Activated CD8-positive, alpha-beta memory T cell treated with anti-CD3 and anti-CD28 coated beads for 1 hour (primary cell): ENCODE results near the gene CRYBA2.

Experiments used
- DNase-seq, 2 donors: peaks; one replicate each; pipeline ENCODE4 v3.0.0-alpha.2; 2020; ENCODE audit warnings: low read depth in 1 of 2; ENCODE audit errors: extremely low read depth in 1 of 2

Gene CRYBA2

DNA sequence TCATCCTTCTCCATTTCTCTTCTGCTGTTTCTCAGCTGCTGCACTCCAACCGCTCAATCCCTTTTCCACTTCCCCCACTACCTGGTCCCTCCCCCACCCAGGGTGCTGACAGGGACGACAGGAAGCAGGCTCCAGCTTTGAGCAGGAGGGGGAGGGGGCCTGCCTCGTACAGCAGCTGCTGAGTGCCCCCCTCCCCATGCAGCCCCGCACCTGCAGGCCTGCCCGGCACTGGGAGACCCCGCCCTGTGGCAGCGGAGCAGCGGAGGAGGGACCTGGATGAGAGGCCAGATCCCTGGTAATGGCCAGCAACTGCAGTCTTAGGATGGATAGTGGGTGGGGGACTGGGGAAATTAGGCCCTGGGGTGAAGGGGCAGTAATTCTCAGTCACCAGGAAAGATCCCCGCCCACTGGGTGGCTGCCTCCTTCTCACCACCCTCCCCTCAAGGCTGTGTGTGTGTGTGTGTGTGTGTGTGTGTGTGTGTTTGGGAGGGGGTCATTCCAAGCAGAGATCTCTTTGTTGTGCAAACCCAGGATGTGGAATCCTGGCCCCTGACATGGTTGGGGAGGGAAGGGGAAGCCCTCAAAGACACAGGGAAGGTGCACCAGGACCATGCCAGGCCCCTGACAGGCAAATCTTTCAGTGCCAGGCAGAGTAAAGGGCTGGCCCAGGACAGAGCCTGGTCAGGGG, 6.8 kb upstream of the CRYBA2 start:
- no peak for DNase-seq

DNA sequence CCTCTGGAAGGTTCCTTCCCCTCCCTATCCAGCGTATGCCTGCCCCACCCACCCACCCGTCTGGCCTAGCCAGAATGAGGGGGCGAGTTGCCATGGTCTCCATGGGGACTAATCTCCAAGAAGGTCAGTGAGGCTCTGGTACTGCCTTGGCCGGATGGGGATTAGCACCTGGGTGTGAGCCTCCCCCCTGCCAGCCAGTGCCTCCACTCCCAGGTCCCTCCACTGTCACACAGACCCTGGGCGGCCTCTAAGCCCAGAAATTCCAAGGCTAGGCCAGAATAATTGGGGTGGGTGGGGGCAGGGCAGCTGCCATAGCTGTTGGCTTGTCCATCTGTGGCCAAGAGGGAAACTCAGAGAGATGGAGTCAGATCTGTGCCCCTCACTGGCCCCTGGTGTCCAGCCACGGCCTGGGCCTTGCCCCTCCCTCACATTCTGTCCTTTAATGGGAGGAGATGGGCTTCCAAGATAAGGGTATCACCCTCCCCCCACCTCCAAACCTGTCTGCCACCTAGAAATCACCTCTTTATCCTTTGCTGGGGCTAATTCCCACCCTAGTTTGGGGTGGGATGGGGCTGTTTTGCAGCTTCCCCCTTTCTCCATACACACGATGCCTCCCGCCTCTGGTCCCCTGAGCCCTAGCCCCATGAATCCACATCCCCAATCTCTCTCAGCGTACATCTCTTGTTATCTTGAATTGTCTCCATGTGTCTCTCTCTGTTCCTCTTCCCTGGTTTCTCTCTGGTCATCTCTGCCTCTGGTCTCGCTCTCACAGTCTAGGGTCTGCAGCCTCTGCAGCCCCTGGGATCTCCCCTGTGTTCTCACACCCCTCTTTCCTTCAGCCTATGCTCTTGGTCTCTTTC, 6.0 kb upstream of the CRYBA2 start:
- no peak for DNase-seq

GRCh38 chr2:218998414-218999002, 5.3 kb upstream of the CRYBA2 start:
- DNase-seq: no peak

- no peak for DNase-seq
Observed at GRCh38 chr2:218997731-218998130, 4.5 kb upstream of the CRYBA2 start.

GRCh38 chr2:218996937-218997336, 3.7 kb upstream of the CRYBA2 start:
- no peak for DNase-seq

DNA sequence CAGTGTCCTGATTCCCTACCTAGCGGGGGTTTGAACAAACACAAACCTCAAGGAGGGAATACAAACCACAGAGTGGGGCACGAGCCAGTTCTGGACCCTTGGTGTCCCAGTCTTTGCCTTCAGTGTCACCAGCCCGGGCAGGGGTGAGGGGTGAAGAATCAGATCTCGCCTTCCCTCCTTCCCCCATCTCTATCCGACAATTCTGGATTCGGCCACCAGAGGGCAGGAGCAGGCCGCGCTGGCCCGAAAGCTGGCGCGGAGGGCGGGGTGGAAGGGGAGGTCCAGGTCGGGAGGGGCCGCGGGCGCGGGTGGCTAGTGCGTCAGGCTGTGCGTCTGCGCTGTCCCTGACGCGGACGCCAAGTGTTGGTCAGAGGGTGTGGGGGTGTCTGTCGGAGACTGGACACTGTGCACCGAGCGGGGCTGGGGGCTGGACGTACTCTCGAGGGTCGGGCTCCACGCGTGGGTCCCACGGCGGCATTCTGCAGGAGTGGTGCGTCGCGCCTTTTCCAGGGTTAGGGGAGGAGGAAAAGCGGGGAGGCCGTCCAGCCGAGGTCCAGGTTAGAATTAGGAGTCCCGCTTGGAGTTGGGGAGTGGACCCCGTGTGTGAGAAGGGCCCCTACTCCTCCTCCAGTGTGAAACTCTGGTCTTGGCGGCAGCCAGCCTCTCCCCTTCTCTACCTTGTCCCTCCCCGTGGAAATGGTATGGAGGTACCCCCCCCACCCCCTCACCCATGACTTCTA, 2.9 kb upstream of the CRYBA2 start:
- peak; percentile 34 to 62 for DNase-seq

GRCh38 chr2:218995561-218995960, 2.3 kb upstream of the CRYBA2 start:
- DNase-seq: no peak

DNA sequence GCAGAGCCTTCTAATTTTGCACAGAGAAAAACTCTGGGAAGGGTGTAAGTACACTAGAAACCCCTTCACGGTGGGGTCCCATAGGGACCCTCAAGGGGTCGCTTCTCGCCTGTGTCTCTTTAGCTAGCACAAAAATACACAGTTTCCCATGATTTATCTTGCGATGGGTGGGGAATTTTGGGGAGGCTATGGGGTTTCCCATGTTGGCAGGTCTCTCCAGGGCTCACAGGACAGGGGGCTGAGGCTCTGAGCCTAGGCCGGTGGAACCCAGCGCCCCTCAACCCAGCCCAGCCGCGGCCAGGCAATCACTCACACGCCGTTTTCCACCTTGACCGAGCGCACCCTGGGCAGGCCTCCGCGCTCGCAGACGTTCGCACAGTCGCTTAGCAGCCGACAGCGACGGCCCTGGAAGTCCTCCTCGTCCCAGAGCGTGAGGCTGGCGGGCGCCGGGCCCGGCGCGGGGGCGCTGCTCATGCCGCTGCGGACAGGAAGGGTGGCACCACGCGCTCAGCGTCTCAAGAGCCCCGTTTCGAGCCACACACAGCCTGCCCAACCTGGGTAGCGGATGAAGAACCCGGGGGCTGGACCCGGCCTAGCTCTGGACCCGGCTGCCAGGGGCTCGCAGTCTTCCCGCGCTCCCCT, 398 bp downstream of the CRYBA2 start:
- DNase-seq: no peak

DNA sequence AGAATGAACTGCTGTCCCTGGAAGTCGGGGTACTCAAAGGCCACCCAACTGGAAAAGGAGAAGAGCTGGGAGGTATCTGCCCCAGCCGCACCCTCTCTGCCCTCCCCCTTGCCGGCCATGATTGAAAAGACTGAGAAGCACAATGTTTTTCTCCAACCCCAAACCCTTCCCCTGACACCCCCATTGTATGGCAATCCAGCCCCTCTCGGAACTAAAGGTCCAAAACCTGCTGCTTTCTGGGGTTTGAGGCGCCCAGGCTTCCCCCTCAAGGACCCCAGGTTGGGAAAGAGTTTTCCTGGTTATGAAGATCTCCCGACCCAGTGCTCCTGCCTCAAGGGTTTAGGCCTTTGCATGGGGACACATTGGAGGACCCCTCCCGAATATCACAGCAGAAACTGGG, 1.0 kb downstream of the CRYBA2 start:
- DNase-seq: no peak

- no peak for DNase-seq
Observed at GRCh38 chr2:218991674-218992168, 1.5 kb downstream of the CRYBA2 start.

GRCh38 chr2:218990612-218991011, 2.6 kb downstream of the CRYBA2 start:
- no peak for DNase-seq

GRCh38 chr2:218990052-218990451, 3.2 kb downstream of the CRYBA2 start:
- no peak for DNase-seq

DNA sequence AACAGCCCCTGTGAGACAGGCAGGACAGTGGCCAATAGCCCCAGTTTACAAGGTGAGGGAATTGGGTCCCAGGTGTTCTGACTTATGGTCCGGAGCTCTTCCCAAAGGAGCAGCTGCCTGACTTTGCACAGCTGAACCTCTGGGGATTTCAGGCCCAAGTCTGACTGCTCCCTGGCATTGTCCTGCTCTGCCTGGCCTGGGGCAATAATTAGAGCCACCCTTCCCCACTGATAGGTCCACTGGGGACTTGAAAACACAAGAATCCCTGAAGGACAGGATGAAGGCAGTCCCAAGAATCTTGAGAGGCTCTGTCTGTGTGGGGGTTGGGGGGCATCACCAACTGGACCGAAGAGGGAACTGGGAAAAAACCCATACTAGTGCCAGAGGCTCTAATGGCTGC, 4.6 kb downstream of the CRYBA2 start:
- no peak for DNase-seq

DNA sequence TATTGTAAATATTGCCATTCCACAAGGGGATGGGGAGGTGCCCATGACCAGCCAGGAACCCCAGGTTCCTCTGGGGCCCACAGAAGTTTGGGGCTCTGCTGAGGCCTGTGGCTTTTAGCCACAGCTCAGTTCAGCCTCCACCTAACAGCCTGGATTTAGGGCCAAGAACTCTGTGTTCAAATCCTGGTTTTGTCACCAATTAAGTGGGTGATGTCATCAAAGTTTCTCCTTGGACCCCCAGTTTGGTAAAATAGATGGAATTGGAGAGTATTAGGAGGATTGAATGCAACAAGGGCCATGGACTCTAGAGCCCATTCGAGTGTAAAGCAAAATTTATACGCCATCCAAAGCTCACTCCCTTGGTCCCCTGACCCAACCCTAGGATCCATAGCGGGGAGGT, 5.1 kb downstream of the CRYBA2 start:
- DNase-seq: no peak

DNA sequence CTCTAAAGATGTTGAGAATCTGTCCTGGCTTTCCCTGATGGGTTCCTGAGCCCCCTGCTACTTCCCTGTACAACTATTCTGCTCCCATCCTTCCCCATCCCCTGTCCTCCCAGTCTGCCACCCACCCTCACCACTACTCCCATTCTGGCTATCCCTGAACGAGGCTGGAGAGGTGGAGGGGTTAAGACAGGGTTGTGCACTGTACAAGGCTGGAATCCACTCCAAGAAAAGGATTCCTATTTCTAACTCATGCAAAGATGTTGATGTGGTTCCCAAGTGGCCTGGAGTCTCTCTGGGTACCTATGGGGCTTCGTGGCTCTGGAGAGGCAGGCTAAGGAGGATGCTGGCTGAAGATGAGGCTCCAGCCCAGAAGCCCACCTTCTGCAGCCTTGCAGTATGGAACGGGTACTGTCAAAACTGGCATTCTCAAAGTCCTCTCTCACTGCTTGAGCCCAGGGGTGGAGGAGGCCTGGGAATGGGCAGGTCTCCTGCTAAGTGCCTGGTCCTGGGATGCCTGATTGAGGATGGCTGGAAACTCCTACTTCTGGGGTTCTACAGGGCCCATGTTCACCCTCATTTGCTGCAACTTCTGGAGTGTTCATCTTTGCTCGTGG, 7.0 kb downstream of the CRYBA2 start:
- no peak for DNase-seq

GRCh38 chr2:218985325-218986091, 7.7 kb downstream of the CRYBA2 start:
- no peak for DNase-seq

DNA sequence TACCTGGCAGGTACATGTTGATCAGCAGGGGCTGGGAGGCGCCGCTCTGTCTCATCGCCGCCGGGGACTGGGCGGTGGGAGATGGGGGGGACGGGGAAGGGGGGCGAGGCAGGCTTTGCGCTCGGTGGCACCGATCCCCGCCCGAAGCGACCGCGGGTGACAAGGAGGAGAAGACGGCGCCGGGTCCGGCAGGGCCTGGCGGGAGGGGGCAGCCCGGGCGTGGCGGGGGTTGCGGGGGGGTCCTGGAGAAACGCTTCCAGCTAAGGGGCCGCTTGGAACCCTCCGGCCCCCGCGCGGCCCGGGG, 8.2 kb downstream of the CRYBA2 start, which contains the start of gene FEV:
Gene FEV, minus strand, starts transcription at position 164 of the 304 bp plus-strand sequence. Its CDS starts 109 bp downstream, at position 55.
- DNase-seq: no peak

DNA sequence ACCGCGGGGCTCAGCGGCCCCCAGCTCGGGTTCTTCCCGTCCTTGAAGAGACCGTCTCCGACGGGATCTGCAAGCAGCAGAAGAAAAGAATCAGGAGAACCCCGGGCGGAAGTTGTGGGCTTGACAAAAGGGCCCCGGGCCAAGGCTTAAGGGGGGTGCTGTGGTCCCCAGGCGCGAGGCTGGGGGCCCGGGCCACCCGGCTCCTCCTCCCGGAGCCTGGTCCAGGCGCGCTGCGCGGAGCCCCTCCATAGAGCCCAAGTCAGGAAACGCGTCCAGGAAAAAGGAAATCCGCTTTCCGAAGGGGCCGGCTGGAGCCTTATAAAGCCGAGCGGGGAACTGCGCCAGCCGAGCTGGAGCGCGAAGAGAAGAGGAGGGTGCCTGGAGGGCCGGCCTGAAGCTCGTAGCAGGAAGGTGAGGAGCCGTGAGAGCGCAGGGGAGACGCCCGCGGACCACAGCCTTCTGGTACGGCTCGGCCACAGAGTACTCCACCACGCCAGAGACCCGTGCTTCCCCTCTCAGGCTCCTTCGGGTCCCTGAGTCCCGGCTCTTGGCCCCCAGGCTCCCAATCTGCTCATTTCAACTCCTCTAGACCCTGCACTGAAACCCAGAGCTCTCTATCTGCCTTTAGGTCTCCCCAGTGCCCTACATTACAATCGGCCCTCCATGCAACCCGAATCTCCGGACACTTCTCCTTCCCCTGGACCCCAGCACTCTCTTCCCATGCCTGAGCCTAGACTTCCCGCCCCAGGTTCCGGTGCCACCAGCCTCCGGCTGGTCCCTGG, 8.8 kb downstream of the CRYBA2 start:
- no peak for DNase-seq

DNA sequence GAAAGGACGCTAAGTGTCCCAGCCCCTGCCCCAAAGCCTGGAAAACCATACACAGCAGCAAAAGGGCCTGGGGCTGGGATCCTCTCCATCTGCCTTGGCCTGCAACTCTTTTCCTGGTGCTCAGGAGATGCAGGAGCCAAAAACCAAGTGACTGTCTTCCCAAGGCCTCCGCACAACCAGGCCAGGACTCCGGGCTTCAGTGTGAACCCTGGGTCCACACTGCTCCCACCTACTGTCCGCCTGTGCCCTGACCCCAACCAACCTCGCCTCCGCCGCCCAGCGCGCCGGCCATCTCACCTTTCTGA, 9.3 kb downstream of the CRYBA2 start:
- DNase-seq: no peak
